Measurements from ENCODE around the gene ATP8B3.
"Not testable (repeated sequence)": the region's sequence is repeated elsewhere in the genome, so short reads cannot be mapped to it uniquely, and the experiment has no call there.

Gene ATP8B3

GRCh38 chr19:1766800-1767352 lies 45.2 kb downstream of the ATP8B3 start:
- no peak for DNase-seq

GRCh38 chr19:1765904-1766799 lies 45.9 kb downstream of the ATP8B3 start:
- no peak for DNase-seq

- DNase-seq = no peak
These were observed 46.7 kb downstream of the ATP8B3 start for GRCh38 chr19:1765232-1765903.

- no peak for DNase-seq
These were observed 47.3 kb downstream of the ATP8B3 start for GRCh38 chr19:1764729-1765128.

- DNase-seq = no peak
These were observed 48.1 kb downstream of the ATP8B3 start for GRCh38 chr19:1763648-1764639.

GRCh38 chr19:1762243-1763117 lies 49.6 kb downstream of the ATP8B3 start:
- no peak for DNase-seq

GRCh38 chr19:1761528-1762242 lies 50.4 kb downstream of the ATP8B3 start:
- DNase-seq = no peak

- DNase-seq = not testable (repeated sequence)
These were observed 51.1 kb downstream of the ATP8B3 start for GRCh38 chr19:1760786-1761527.

GRCh38 chr19:1760020-1760419 lies 52.1 kb downstream of the ATP8B3 start:
- DNase-seq = no peak

- no peak for DNase-seq
These were observed 52.8 kb downstream of the ATP8B3 start for GRCh38 chr19:1758959-1759903.

- no peak for DNase-seq
These were observed 53.9 kb downstream of the ATP8B3 start for GRCh38 chr19:1758231-1758577.

- no peak for DNase-seq
These were observed 54.4 kb downstream of the ATP8B3 start for GRCh38 chr19:1757468-1758230.

- DNase-seq = peak; percentile 53
These were observed 55.2 kb downstream of the ATP8B3 start for GRCh38 chr19:1756705-1757465.

- DNase-seq = no peak
These were observed 55.8 kb downstream of the ATP8B3 start for GRCh38 chr19:1756264-1756663.

GRCh38 chr19:1755467-1756171 lies 56.5 kb downstream of the ATP8B3 start:
- DNase-seq = no peak

GRCh38 chr19:1754636-1755466 lies 57.2 kb downstream of the ATP8B3 start:
- no peak for DNase-seq

Measured in inflammatory macrophage treated with lipopolysaccharide for 4 hours (primary cell).